Cardiac muscle cell (in vitro differentiated cells and primary cell): Measurements from ENCODE around the gene CACNA2D3. TPM values are rescaled to one million over a fixed set of nuclear protein-coding genes. Genes with fewer than 3 reads are reported as not detected.

Experiments
- DNase-seq, 2 donors: peaks; one replicate each; pipeline versions ENCODE4 v3.0.0 to v3.0.0-alpha.2; 2010 to 2017; ENCODE audit warnings: low read depth in 1 of 2, low spot score in 1 of 2
- H3K27ac ChIP-seq: fragments of 200-600 bp; sonication (generic); 2 replicates; pipeline ENCODE4 v1.5.1; 2016
- H3K27me3 ChIP-seq: fragments of 200-600 bp; sonication (generic); 2 replicates; pipeline ENCODE4 v1.6.0; 2016; ENCODE audit warnings: control low read depth
- H3K36me3 ChIP-seq: fragments of 200-600 bp; sonication (generic); 2 replicates; pipeline ENCODE4 v1.5.1; 2016; ENCODE audit warnings: control low read depth
- H3K4me1 ChIP-seq: fragments of 200-600 bp; sonication (generic); 2 replicates; pipeline ENCODE4 v1.8.1; 2017; ENCODE audit warnings: low read depth, mild to moderate bottlenecking, mixed run types
- H3K4me3 ChIP-seq: fragments of 200-600 bp; sonication (generic); 2 replicates; pipeline ENCODE4 v1.5.1; 2016; ENCODE audit warnings: mild to moderate bottlenecking
- H3K9me3 ChIP-seq: fragments of 200-600 bp; sonication (generic); 2 replicates; pipeline ENCODE4 v1.5.1; 2017; ENCODE audit warnings: low read depth, mild to moderate bottlenecking, control low read depth
- CTCF ChIP-seq: IDR thresholded peaks from 2 replicates; pipeline ENCODE4 v1.5.1; 2012; ENCODE audit warnings: low read depth, mild to moderate bottlenecking, low read length
- polyA plus RNA-seq: library from polyadenylated mRNA; unstranded; fragments of >200 nt; fragmentation: Nextera tagmentation; extraction: Ambion mirVana; gene quantifications from 2 replicates; pipeline ENCODE4 v1.2.1, GENCODE V29; 2016
- total RNA-seq: library from RNA; depleted of rRNA; stranded (reverse); fragments of >200 nt; gene quantifications from 2 replicates; pipeline ENCODE4 v1.2.3, GENCODE V29; 2016

Gene CACNA2D3
- total and polyA plus RNA-seq, 2 experiments from 2014 or later = 0.45 to 0.59 TPM

- Histone ChIP-seq H3K27ac (no peak overlapping the region), H3K4me3 (no peak overlapping the region), H3K9me3 (no peaks in the 10 kb centered on the region), H3K27me3 (no peaks in the 10 kb centered on the region), H3K4me1 (no peaks in the 10 kb centered on the region), H3K36me3 (no peaks in the 10 kb centered on the region)
- no peak for DNase-seq
- TF ChIP-seq CTCF = no peak
Measured at GRCh38 chr3:54163441-54163840, 41.1 kb downstream of the CACNA2D3 start.

- no peak overlapping the region for H3K27ac ChIP-seq
- H3K4me1 ChIP-seq = no peaks in the 10 kb centered on the region
- peak in 1 of 2 donors; percentile 19 for DNase-seq
- no peaks in the 10 kb centered on the region for H3K27me3 ChIP-seq
- no peaks in the 10 kb centered on the region for H3K9me3 ChIP-seq
- no peaks in the 10 kb centered on the region for H3K36me3 ChIP-seq
- no peak overlapping the region for H3K4me3 ChIP-seq
- no peak for TF ChIP-seq CTCF
Measured at GRCh38 chr3:54164192-54164975, 42.0 kb downstream of the CACNA2D3 start.

GRCh38 chr3:54165865-54166264 is 43.5 kb downstream of the CACNA2D3 start:
- H3K4me3 ChIP-seq = no peak overlapping the region
- no peaks in the 10 kb centered on the region for H3K9me3 ChIP-seq
- TF ChIP-seq CTCF = no peak

GRCh38 chr3:54167999-54168398 is 45.6 kb downstream of the CACNA2D3 start:
- no peak for TF ChIP-seq CTCF
- no peaks in the 10 kb centered on the region for H3K4me1 ChIP-seq
- no peak overlapping the region for H3K27ac ChIP-seq
- no peak for DNase-seq
- H3K9me3 ChIP-seq = no peaks in the 10 kb centered on the region
- H3K36me3 ChIP-seq = no peaks in the 10 kb centered on the region
- no peaks in the 10 kb centered on the region for H3K27me3 ChIP-seq
- H3K4me3 ChIP-seq = no peak overlapping the region

More at GRCh38 chr3:54165865-54166264, 43.5 kb downstream of the CACNA2D3 start:
- Histone ChIP-seq H3K27me3 (no peaks in the 10 kb centered on the region), H3K36me3 (no peaks in the 10 kb centered on the region), H3K27ac (no peak overlapping the region), H3K4me1 (no peaks in the 10 kb centered on the region)
- no peak for DNase-seq

GRCh38 chr3:54168451-54168850 is 46.1 kb downstream of the CACNA2D3 start:
- no peak for TF ChIP-seq CTCF
- Histone ChIP-seq H3K4me3 (no peak overlapping the region), H3K4me1 (no peaks in the 10 kb centered on the region), H3K27ac (no peak overlapping the region), H3K36me3 (no peaks in the 10 kb centered on the region), H3K27me3 (no peaks in the 10 kb centered on the region), H3K9me3 (no peaks in the 10 kb centered on the region)
- no peak for DNase-seq
